GM12864 (cell line): Measurements from ENCODE around the gene MGLL.

Experiments
- DNase-seq: peaks from one replicate; pipeline ENCODE4 v3.0.0-alpha.2; 2011; ENCODE audit warnings: low read depth
- H3K4me3 ChIP-seq: 2 replicates; pipeline ENCODE4 v1.5.1; 2011; ENCODE audit warnings: mild to moderate bottlenecking, low read depth, low read length, control low read depth
- CTCF ChIP-seq: IDR thresholded peaks from 2 replicates; pipeline ENCODE4 v1.5.1; 2011; ENCODE audit warnings: low read depth, mild to moderate bottlenecking, moderate library complexity, low read length, control low read depth, inconsistent platforms; ENCODE audit errors: missing control alignments

The MGLL gene

GRCh38 chr3:127712881-127713771 lies 109.2 kb downstream of the MGLL start:
- TF ChIP-seq CTCF: no peak
- no peak for DNase-seq
- H3K4me3 ChIP-seq: no peak overlapping the region

GRCh38 chr3:127712461-127712860 lies 109.9 kb downstream of the MGLL start:
- no peak for TF ChIP-seq CTCF
- no peak for DNase-seq
- no peak overlapping the region for H3K4me3 ChIP-seq

DNA sequence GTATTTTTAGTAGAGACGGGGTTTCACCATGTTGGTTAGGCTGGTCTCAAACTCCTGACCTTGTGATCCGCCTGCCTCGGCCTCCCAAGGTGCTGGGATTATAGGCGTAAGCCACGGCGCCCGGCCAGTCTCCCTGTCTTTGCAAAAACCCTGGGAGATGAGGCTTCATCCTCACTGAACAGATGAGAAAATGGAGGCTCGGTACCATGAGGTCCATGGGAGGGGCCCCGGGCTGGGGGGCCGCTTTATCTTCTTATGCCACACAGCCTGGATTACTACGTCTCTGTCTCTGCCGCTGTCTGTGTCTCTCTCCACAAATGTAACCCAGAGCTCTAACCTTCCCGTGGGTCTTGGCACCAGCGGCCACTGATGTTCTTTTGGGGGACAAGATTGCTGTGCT lies 110.4 kb downstream of the MGLL start:
- H3K4me3 ChIP-seq: no peak overlapping the region
- no peak for TF ChIP-seq CTCF
- DNase-seq: no peak

GRCh38 chr3:127711021-127711695 lies 111.2 kb downstream of the MGLL start:
- DNase-seq: no peak

GRCh38 chr3:127710155-127710941 lies 112.0 kb downstream of the MGLL start:
- H3K4me3 ChIP-seq: no peak overlapping the region
- TF ChIP-seq CTCF: no peak
- DNase-seq: no peak

More at GRCh38 chr3:127711021-127711695, 111.2 kb downstream of the MGLL start:
- no peak overlapping the region for H3K4me3 ChIP-seq
- no peak for TF ChIP-seq CTCF

DNA sequence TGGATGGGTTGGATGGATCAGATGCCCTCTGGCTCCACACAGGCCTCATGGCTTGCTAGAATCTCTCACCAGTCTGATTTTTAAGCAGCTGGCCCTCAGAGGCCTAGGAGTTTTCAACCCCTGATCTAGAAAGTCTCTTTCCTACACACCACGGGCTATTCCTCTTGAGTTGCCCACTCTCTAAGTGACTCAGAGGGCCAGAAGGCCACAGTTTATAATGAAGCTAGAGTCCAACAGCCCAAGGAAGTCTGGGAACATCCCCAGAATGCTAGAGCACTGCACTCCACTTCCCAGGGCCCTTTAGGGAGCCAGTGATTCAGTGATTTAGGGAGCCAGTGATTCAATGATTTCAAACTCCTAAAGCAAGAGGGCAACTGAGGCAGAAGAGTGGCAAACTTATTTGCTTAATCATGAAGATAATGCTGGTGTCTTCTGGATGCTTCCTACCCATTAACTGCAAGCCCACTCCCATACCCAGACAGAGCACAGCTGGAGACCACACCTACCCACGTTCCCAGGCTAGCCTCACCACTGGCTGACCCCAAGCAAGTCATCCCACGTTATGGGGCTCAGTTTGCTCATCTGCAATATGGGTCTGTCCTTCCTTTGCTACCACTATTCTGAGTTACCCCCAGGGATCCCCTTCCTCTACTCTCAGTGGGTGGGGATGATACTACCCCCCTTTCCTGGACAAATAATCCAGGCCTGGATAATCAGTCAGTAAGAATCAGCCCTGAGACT lies 112.8 kb downstream of the MGLL start:
- TF ChIP-seq CTCF: no peak
- H3K4me3 ChIP-seq: no peak overlapping the region
- DNase-seq: no peak
